Activated CD8-positive, alpha-beta memory T cell treated with anti-CD3 and anti-CD28 coated beads for 36 hours (primary cell): ENCODE data around the gene PTPRM. TPM values are rescaled to one million over a fixed set of nuclear protein-coding genes. Genes with fewer than 3 reads are reported as not detected.

ENCODE experiments used
- CTCF ChIA-PET: fragments of 350-600 bp; sonication (Branson Sonifier 250); formaldehyde crosslinking; loops from one replicate; lab custom pipeline; 2021; ENCODE audit warnings: antibody characterized with exemption; lab: Charles Lee
- POLR2A ChIA-PET: fragments of 350-600 bp; sonication (Branson Sonifier 250); formaldehyde crosslinking; loops from one replicate; lab custom pipeline; 2021; ENCODE audit warnings: antibody characterized with exemption; lab: Charles Lee
- total RNA-seq, 2 experiments: library from RNA; stranded (reverse); gene quantifications; one replicate each; pipeline ENCODE4 v1.2.3, GENCODE V29; 2021

The PTPRM gene
- total RNA-seq, 2 experiments from 2014 or later: 3.5 to 4.1 TPM

- POLR2A ChIA-PET: no interaction called here
- CTCF ChIA-PET: no interaction called here
Observed at GRCh38 chr18:8366070-8366469, 799.0 kb downstream of the PTPRM start.

- CTCF ChIA-PET: no interaction called here
- POLR2A ChIA-PET: no interaction called here
Observed at GRCh38 chr18:8366656-8367055, 799.5 kb downstream of the PTPRM start.

- CTCF ChIA-PET: no interaction called here
- POLR2A ChIA-PET: no interaction called here
Observed at GRCh38 chr18:8367217-8367988, 800.3 kb downstream of the PTPRM start.

- ChIA-PET CTCF (no interaction called here), POLR2A (no interaction called here)
Observed at GRCh38 chr18:8368512-8369217, 801.5 kb downstream of the PTPRM start.

- ChIA-PET CTCF (no interaction called here), POLR2A (no interaction called here)
Observed at GRCh38 chr18:8373486-8373885, 806.4 kb downstream of the PTPRM start.

- ChIA-PET POLR2A (no interaction called here), CTCF (no interaction called here)
Observed at GRCh38 chr18:8374676-8375075, 807.6 kb downstream of the PTPRM start.

- ChIA-PET POLR2A (no interaction called here), CTCF (no interaction called here)
Observed at GRCh38 chr18:8375249-8375648, 808.1 kb downstream of the PTPRM start.

GRCh38 chr18:8376113-8376512, 809.0 kb downstream of the PTPRM start:
- POLR2A ChIA-PET: no interaction called here
- CTCF ChIA-PET: no interaction called here

- POLR2A ChIA-PET: no interaction called here
- CTCF ChIA-PET: no interaction called here
Observed at GRCh38 chr18:8379187-8379941, 812.2 kb downstream of the PTPRM start.

GRCh38 chr18:8380006-8380405, 812.9 kb downstream of the PTPRM start:
- ChIA-PET POLR2A (no interaction called here), CTCF (no interaction called here)

- CTCF ChIA-PET: no interaction called here
- POLR2A ChIA-PET: no interaction called here
Observed at GRCh38 chr18:8380926-8381325, 813.8 kb downstream of the PTPRM start.

- ChIA-PET CTCF (no interaction called here), POLR2A (no interaction called here)
Observed at GRCh38 chr18:8381821-8382459, 814.8 kb downstream of the PTPRM start.

- CTCF ChIA-PET: no interaction called here
- POLR2A ChIA-PET: no interaction called here
Observed at GRCh38 chr18:8385400-8385799, 818.3 kb downstream of the PTPRM start.

- ChIA-PET CTCF (no interaction called here), POLR2A (no interaction called here)
Observed at GRCh38 chr18:8386669-8387380, 819.7 kb downstream of the PTPRM start.

- CTCF ChIA-PET: no interaction called here
- POLR2A ChIA-PET: interaction anchor here (0.5 kb wide), 1 partner anchor 1305 kb away, joined by 7 read pairs; no protein-coding TSS in a partner anchor
Observed at GRCh38 chr18:8389391-8390340, 822.5 kb downstream of the PTPRM start.

- CTCF ChIA-PET: no interaction called here
- POLR2A ChIA-PET: no interaction called here
Observed at GRCh38 chr18:8391068-8391467, 824.0 kb downstream of the PTPRM start.

GRCh38 chr18:8396254-8396653, 829.1 kb downstream of the PTPRM start:
- ChIA-PET CTCF (no interaction called here), POLR2A (no interaction called here)

GRCh38 chr18:8397034-8397433, 829.9 kb downstream of the PTPRM start:
- ChIA-PET POLR2A (no interaction called here), CTCF (no interaction called here)
